ENCODE measurements around the gene KCNQ1.

The KCNQ1 gene

DNA sequence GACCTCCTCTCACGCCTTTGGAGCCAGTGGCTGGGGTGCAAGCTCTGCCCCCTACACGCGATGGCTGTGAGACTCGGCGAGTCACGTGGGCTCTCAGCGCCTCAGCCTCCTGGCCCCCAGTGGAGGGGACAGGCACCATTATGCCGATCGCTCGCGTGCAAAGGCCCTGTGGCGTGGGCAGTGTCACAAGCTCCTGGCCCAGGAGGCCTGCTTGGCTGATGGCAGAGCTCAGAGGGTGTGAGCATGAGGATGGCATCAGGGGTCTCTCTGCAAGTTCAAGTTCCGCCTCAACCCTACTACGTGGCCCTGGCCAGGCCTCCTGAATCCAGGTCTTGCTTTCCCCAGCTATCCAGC, 345.7 kb downstream of the KCNQ1 start:
- H3F3A ChIP-seq (ENCODE audit: insufficient read depth, low read length): no peaks in the 10 kb centered on the region
- no peak overlapping the region for H3K9ac ChIP-seq (ENCODE audit: low read length)
- H4K20me1 ChIP-seq (ENCODE audit: insufficient read depth, low read length): no peaks in the 10 kb centered on the region
- no peaks in the 10 kb centered on the region for H3K36me3 ChIP-seq (ENCODE audit: insufficient read depth, low read length)
- TF ChIP-seq CTCF (IDR thresholded peaks at IDR 0.05; ENCODE audit: low read length) (no peak), EZH2 (IDR thresholded peaks at IDR 0.05; ENCODE audit: borderline replicate concordance, low read length) (no peak)
- H3K27me3 ChIP-seq (ENCODE audit: insufficient read depth, low read length): no peaks in the 10 kb centered on the region
- no peak overlapping the region for H2AFZ ChIP-seq (ENCODE audit: low read length)
- H3K27ac ChIP-seq (ENCODE audit: low read depth, low read length, poor library complexity, severe bottlenecking): no peak overlapping the region
- no peaks in the 10 kb centered on the region for H3K9me3 ChIP-seq (ENCODE audit: low read length)
- H3K9me2 ChIP-seq (ENCODE audit: low read depth, low read length): no peaks in the 10 kb centered on the region
- H3K4me1 ChIP-seq (ENCODE audit: insufficient read depth, low read length, severe bottlenecking): no peaks in the 10 kb centered on the region
- H3K4me3 ChIP-seq (ENCODE audit: low read depth, low read length, poor library complexity, severe bottlenecking): no peak overlapping the region
- no peaks in the 10 kb centered on the region for H3K79me2 ChIP-seq (ENCODE audit: insufficient read depth, low read length)
- H3K4me2 ChIP-seq (ENCODE audit: low read length): no peak overlapping the region

GRCh38 chr11:2791139-2791520, 346.3 kb downstream of the KCNQ1 start:
- Histone ChIP-seq H3K4me3 (ENCODE audit: low read depth, low read length, poor library complexity, severe bottlenecking) (no peak overlapping the region), H3K9me3 (ENCODE audit: low read length) (no peaks in the 10 kb centered on the region), H3K36me3 (ENCODE audit: insufficient read depth, low read length) (no peaks in the 10 kb centered on the region), H3F3A (ENCODE audit: insufficient read depth, low read length) (no peaks in the 10 kb centered on the region), H3K79me2 (ENCODE audit: insufficient read depth, low read length) (no peaks in the 10 kb centered on the region), H3K4me1 (ENCODE audit: insufficient read depth, low read length, severe bottlenecking) (no peaks in the 10 kb centered on the region), H3K27ac (ENCODE audit: low read depth, low read length, poor library complexity, severe bottlenecking) (no peak overlapping the region), H4K20me1 (ENCODE audit: insufficient read depth, low read length) (no peaks in the 10 kb centered on the region), H2AFZ (ENCODE audit: low read length) (no peak overlapping the region), H3K4me2 (ENCODE audit: low read length) (no peak overlapping the region), H3K9ac (ENCODE audit: low read length) (no peak overlapping the region), H3K27me3 (ENCODE audit: insufficient read depth, low read length) (no peaks in the 10 kb centered on the region), H3K9me2 (ENCODE audit: low read depth, low read length) (no peaks in the 10 kb centered on the region)
- no peak for TF ChIP-seq CTCF (IDR thresholded peaks at IDR 0.05; ENCODE audit: low read length)
- no peak for TF ChIP-seq EZH2 (IDR thresholded peaks at IDR 0.05; ENCODE audit: borderline replicate concordance, low read length)

DNA sequence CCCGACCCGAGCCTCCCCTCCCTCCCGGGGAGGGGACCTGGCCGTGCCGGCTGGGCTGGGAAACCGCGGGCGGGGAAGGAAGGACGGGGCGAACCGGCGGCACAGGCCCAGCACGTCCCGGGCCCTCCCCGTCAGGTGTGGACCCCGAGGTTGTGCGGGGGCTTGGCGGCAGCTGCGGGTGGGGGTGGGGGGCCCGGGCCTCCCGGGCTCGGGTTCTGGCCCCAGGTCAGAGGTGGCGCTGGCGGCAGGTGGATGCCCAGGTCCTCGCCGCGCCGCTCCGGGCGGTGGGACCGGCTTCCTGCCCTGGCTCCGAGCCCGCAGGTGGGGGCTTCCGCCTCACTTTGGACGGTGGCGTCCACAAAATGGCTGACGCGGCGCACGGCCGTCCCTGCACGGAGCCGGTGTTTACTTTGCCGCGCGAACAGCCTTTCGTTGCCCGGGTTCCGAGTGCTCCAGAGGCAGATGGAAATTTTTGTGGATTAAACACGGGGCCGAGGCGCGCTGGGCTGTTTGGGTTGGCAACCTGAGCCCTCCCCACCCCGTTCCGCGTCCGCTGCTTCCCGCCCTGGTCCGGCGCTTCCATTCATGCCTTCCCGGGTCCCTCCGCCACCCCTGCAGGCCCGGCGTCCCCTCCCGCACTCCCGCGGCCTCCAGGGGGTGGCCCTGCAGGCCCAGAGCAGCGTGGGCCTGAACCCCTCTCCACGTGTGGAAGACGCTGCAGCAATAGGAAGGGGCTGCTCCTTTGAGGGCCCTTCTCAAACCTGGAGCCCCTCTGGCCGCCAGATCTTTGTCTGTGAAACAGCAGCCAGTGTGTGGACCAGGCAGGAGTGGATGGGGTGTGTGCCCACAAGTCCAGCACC, 346.9 kb downstream of the KCNQ1 start:
- Histone ChIP-seq H3K9ac (ENCODE audit: low read length) (no peak overlapping the region), H3K9me3 (ENCODE audit: low read length) (no peaks in the 10 kb centered on the region), H3K4me1 (ENCODE audit: insufficient read depth, low read length, severe bottlenecking) (no peaks in the 10 kb centered on the region), H3K9me2 (ENCODE audit: low read depth, low read length) (no peaks in the 10 kb centered on the region), H2AFZ (ENCODE audit: low read length) (no peak overlapping the region), H3K79me2 (ENCODE audit: insufficient read depth, low read length) (no peaks in the 10 kb centered on the region), H3K36me3 (ENCODE audit: insufficient read depth, low read length) (no peaks in the 10 kb centered on the region), H3K4me2 (ENCODE audit: low read length) (no peak overlapping the region), H3F3A (ENCODE audit: insufficient read depth, low read length) (no peaks in the 10 kb centered on the region), H3K4me3 (ENCODE audit: low read depth, low read length, poor library complexity, severe bottlenecking) (no peak overlapping the region), H3K27ac (ENCODE audit: low read depth, low read length, poor library complexity, severe bottlenecking) (no peak overlapping the region), H3K27me3 (ENCODE audit: insufficient read depth, low read length) (no peaks in the 10 kb centered on the region), H4K20me1 (ENCODE audit: insufficient read depth, low read length) (no peaks in the 10 kb centered on the region)
- TF ChIP-seq EZH2 (IDR thresholded peaks at IDR 0.05; ENCODE audit: borderline replicate concordance, low read length) (no peak), CTCF (IDR thresholded peaks at IDR 0.05; ENCODE audit: low read length) (no peak)
